Middle frontal gyrus (tissue), 1 donor: ENCODE measurements around the gene DHTKD1.
"Not testable (repeated sequence)": the region's sequence is repeated elsewhere in the genome, so short reads cannot be mapped to it uniquely, and the experiment has no call there.

Experiments
- DNase-seq: peaks from one replicate; pipeline ENCODE4 v3.0.0-alpha.2; 2015; ENCODE audit warnings: low spot score; ENCODE audit errors: extremely low spot score

DHTKD1 gene

GRCh38 chr10:12135631-12136030 is 66.9 kb downstream of the DHTKD1 start:
- no peak for DNase-seq

GRCh38 chr10:12140038-12140437 is 71.3 kb downstream of the DHTKD1 start:
- no peak for DNase-seq

GRCh38 chr10:12144538-12144937 is 75.8 kb downstream of the DHTKD1 start:
- DNase-seq: no peak

- DNase-seq: no peak
Observed at GRCh38 chr10:12150163-12150562, 81.4 kb downstream of the DHTKD1 start.

- DNase-seq: no peak
Observed at GRCh38 chr10:12154516-12154915, 85.8 kb downstream of the DHTKD1 start.

- no peak for DNase-seq
Observed at GRCh38 chr10:12156367-12157123, 87.8 kb downstream of the DHTKD1 start.

- no peak for DNase-seq
Observed at GRCh38 chr10:12158111-12158510, 89.4 kb downstream of the DHTKD1 start.

- no peak for DNase-seq
Observed at GRCh38 chr10:12160664-12161063, 91.9 kb downstream of the DHTKD1 start.

GRCh38 chr10:12162927-12163326 is 94.2 kb downstream of the DHTKD1 start:
- DNase-seq: no peak

GRCh38 chr10:12164085-12164484 is 95.3 kb downstream of the DHTKD1 start:
- no peak for DNase-seq

- DNase-seq: no peak
Observed at GRCh38 chr10:12165036-12165435, 96.3 kb downstream of the DHTKD1 start.

- DNase-seq: no peak
Observed at GRCh38 chr10:12165999-12166775, 97.4 kb downstream of the DHTKD1 start.

- DNase-seq: not testable (repeated sequence)
Observed at GRCh38 chr10:12171512-12171911, 102.8 kb downstream of the DHTKD1 start.
